ENCODE results near the gene GTPBP2. TPM values are rescaled to one million over a fixed set of nuclear protein-coding genes. Genes with fewer than 3 reads are reported as not detected.

GTPBP2 gene
- total RNA-seq, 1 experiment from 2014 or later, result 59.4 TPM

- Histone ChIP-seq H3K27ac (ENCODE audit: low read length) (no peak within 1 kb of the TSS), H3K9me3 (ENCODE audit: control insufficient read depth, insufficient read depth, low read depth, low read length) (no peaks in the 10 kb centered on the region), H3K4me3 (ENCODE audit: low read depth in 2 of 2, low read length in 2 of 2) (peak within 1 kb of the TSS; percentile 42 to 54), H3K36me3 (ENCODE audit: control insufficient read depth, insufficient read depth, low read length) (no peaks in the 10 kb centered on the region), H3K27me3 (ENCODE audit: control insufficient read depth, insufficient read depth, low read length) (no peaks in the 10 kb centered on the region), H3K4me1 (ENCODE audit: control insufficient read depth, insufficient read depth, low read length) (peaks cover 2% of the 10 kb centered on the region; the same call in 1 of the 2 replicates)
- TF ChIP-seq CTCF (IDR thresholded peaks at IDR 0.05) (no peak), SIN3A (IDR thresholded peaks at IDR 0.05; ENCODE audit: borderline replicate concordance, insufficient read depth, low read depth, low read length) (no peak)
- POLR2A ChIA-PET, result no interaction called here
- peak; percentile 84 for ATAC-seq
- in situ Hi-C loops (cut with HindIII; ENCODE audit: low pct_unique_long_range_greater_than_20kb, low sequenced_read_pairs), result no loop called here
- no TSS peak for BruUV-seq (replicated peaks)
- intact Hi-C loops (cut with micrococcal nuclease; ENCODE audit: unreplicated experiment), result no loop called here
- CTCF ChIA-PET, result no interaction called here
- DNase-seq (ENCODE audit: low read depth, low spot score), result no peak
These were observed 16.0 kb upstream of the GTPBP2 start, which contains the start of gene RSPH9 for GRCh38 chr6:43644940-43645612. TSS of gene RSPH9 (plus strand) at chr6:43645036. CDS start at chr6:43645099, 63 bp downstream.

DNA sequence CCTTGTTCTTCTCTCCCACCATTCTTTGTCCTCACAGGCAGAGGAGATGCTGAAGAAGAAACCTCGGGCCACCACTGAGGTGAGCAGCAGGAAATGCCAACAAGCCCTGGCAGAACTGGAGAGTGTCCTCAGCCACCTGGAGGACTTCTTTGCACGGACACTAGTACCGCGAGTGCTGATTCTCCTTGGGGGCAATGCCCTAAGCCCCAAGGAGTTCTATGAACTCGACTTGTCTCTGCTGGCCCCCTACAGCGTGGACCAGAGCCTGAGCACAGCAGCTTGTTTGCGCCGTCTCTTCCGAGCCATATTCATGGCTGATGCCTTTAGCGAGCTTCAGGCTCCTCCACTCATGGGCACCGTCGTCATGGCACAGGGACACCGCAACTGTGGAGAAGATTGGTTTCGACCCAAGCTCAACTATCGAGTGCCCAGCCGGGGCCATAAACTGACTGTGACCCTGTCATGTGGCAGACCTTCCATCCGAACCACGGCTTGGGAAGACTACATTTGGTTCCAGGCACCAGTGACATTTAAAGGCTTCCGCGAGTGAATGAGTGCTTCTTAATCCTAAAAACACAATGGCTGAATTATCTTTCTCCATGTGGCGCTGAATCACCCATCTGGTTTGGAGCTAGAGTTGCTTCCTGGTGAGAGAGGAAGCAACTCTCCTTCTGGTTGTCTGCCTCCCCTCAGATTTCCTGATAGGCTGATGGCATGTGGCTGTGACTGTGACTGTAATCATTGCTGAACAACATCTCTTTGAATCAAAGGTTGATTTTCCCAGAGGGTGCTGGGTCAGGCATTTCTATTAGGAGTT, 11.1 kb upstream of the GTPBP2 start:
- no TSS peak for BruUV-seq (replicated peaks)
- Histone ChIP-seq H3K27ac (ENCODE audit: low read length) (no peak overlapping the region), H3K4me3 (ENCODE audit: low read depth in 2 of 2, low read length in 2 of 2) (no peak overlapping the region), H3K36me3 (ENCODE audit: control insufficient read depth, insufficient read depth, low read length) (peaks cover 6% of the 10 kb centered on the region), H3K4me1 (ENCODE audit: control insufficient read depth, insufficient read depth, low read length) (peaks cover 10% of the 10 kb centered on the region), H3K27me3 (ENCODE audit: control insufficient read depth, insufficient read depth, low read length) (no peaks in the 10 kb centered on the region), H3K9me3 (ENCODE audit: control insufficient read depth, insufficient read depth, low read depth, low read length) (no peaks in the 10 kb centered on the region)
- in situ Hi-C loops (cut with HindIII; ENCODE audit: low pct_unique_long_range_greater_than_20kb, low sequenced_read_pairs) (no loop called here), intact Hi-C loops (cut with micrococcal nuclease; ENCODE audit: unreplicated experiment) (no loop called here)
- ChIA-PET POLR2A (no interaction called here), CTCF (no interaction called here)
- ATAC-seq (no peak), DNase-seq (ENCODE audit: low read depth, low spot score) (no peak)
- TF ChIP-seq POLR2AphosphoS5 (IDR thresholded peaks at IDR 0.05; ENCODE audit: low read depth, low read length) (no peak), CTCF (IDR thresholded peaks at IDR 0.05) (no peak), TCF7L2 (IDR thresholded peaks at IDR 0.05; ENCODE audit: low read depth, low read length) (no peak)

DNA sequence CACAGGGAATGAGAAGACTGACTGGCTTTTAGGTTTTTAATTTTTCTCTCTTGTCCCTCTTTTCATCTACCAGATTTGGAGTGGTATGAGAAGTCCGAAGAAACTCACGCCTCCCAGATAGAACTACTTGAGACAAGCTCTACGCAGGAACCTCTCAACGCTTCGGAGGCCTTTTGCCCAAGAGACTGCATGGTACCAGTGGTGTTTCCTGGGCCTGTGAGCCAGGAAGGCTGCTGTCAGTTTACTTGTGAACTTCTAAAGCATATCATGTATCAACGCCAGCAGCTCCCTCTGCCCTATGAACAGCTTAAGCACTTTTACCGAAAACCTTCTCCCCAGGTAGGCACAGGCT, 7.2 kb upstream of the GTPBP2 start:
- ChIA-PET CTCF (no interaction called here), POLR2A (no interaction called here)
- ATAC-seq, result peak; percentile 16; the same call in 1 of the 2 replicates
- Histone ChIP-seq H3K4me3 (ENCODE audit: low read depth in 2 of 2, low read length in 2 of 2) (peak overlapping the region; percentile 84 to 86), H3K4me1 (ENCODE audit: control insufficient read depth, insufficient read depth, low read length) (peaks cover 10% of the 10 kb centered on the region), H3K36me3 (ENCODE audit: control insufficient read depth, insufficient read depth, low read length) (peaks cover 6% of the 10 kb centered on the region), H3K9me3 (ENCODE audit: control insufficient read depth, insufficient read depth, low read depth, low read length) (no peaks in the 10 kb centered on the region), H3K27me3 (ENCODE audit: control insufficient read depth, insufficient read depth, low read length) (no peaks in the 10 kb centered on the region), H3K27ac (ENCODE audit: low read length) (peak overlapping the region; percentile 95)
- intact Hi-C loops (cut with micrococcal nuclease; ENCODE audit: unreplicated experiment) (no loop called here), in situ Hi-C loops (cut with HindIII; ENCODE audit: low pct_unique_long_range_greater_than_20kb, low sequenced_read_pairs) (no loop called here)
- BruUV-seq (replicated peaks), result no TSS peak
- DNase-seq (ENCODE audit: low read depth, low spot score), result no peak
- TF ChIP-seq POLR2AphosphoS5 (IDR thresholded peaks at IDR 0.05; ENCODE audit: low read depth, low read length) (no peak), TCF7L2 (IDR thresholded peaks at IDR 0.05; ENCODE audit: low read depth, low read length) (no peak), CTCF (IDR thresholded peaks at IDR 0.05) (no peak), SIN3A (IDR thresholded peaks at IDR 0.05; ENCODE audit: borderline replicate concordance, insufficient read depth, low read depth, low read length) (no peak), REST (IDR thresholded peaks at IDR 0.05; ENCODE audit: insufficient read depth in 1 of 2, low read depth in 2 of 2, low read length in 1 of 2) (no peak)
